Measurements from ENCODE around the gene CREB3L2. TPM values are rescaled to one million over a fixed set of nuclear protein-coding genes. Genes with fewer than 3 reads are reported as not detected.

The CREB3L2 gene
- total and polyA plus RNA-seq, 2 of the 8 experiments (the other 6 are each of a cell fraction or from before 2014, with no cell fraction given), result 14.4 to 48.3 TPM

DNA sequence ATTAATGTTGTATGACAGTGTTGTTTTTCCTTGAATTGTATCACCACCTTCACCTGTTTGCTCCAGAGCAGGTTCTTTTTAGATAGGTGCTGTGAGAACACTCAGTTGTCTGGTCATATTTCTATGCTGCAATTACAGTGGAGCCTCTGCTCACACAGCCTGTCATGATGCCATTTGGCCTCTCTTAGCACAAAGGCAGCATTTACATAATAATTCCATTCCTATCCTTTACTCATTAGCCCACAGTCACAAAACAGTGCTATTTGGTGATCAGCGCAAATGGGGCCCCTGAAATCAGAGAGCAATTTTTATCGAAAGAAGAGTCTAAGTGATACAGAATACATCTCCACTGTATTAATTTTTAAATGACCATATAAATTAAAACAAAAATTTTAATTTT, 141.3 kb downstream of the CREB3L2 start:
- no peak overlapping the region for H2AK5ac ChIP-seq (ENCODE audit: low read depth, low read length)
- H2BK5ac ChIP-seq (ENCODE audit: low read depth, low read length), result no peak overlapping the region
- FAIRE-seq (no peak), DNase-seq (ENCODE audit: low read depth in 1 of 2, low spot score in 2 of 2) (no peak)
- peaks cover 0 to 7% (median 0%) of the 10 kb centered on the region in 4 experiments; a peak in 2 of 8 replicates for H3K36me3 ChIP-seq (ENCODE audit: control insufficient read depth in 2 of 4, insufficient read depth in 4 of 4, low read length in 3 of 4)
- no peak overlapping the region for H3K14ac ChIP-seq (ENCODE audit: insufficient read length)
- 97% methylated on average over 2 of the region's 2 CpGs; no CpG with 5 or more reads in 1 of the 2 experiments for WGBS, 2 experiments (ENCODE audit: extremely low coverage in 1 of 2, insufficient coverage in 1 of 2, insufficient read length in 1 of 2, insufficient replicate concordance in 2 of 2, low coverage in 1 of 2, low lambda C conversion rate in 2 of 2, missing lambda C conversion rate in 1 of 2)
- peaks cover 0 to 3% (median 0%) of the 10 kb centered on the region in 4 experiments; a peak in 1 of 7 replicates for H3K4me1 ChIP-seq (replicated peaks in 1 of 4; ENCODE audit: control insufficient read depth in 3 of 4, insufficient read depth in 4 of 4, low read length in 3 of 4)
- no peak overlapping the region for H4K8ac ChIP-seq (ENCODE audit: extremely low read depth, insufficient read depth, low read length)
- H2BK12ac ChIP-seq (ENCODE audit: low read depth, low read length), result no peak overlapping the region
- H2BK15ac ChIP-seq (ENCODE audit: low read length), result no peak overlapping the region
- no peak overlapping the region for H3K56ac ChIP-seq (replicated peaks; ENCODE audit: insufficient read length, low read depth, low read length)
- no peak overlapping the region for H3K9ac ChIP-seq (replicated peaks in 1 of 4; ENCODE audit: extremely low read depth in 1 of 4, low read depth in 3 of 4, low read length in 3 of 4)
- H3K27ac ChIP-seq (ENCODE audit: low read depth, low read length), result no peak overlapping the region
- H3K18ac ChIP-seq (ENCODE audit: extremely low read depth, low read length), result no peak overlapping the region
- no peaks in the 10 kb centered on the region for H3K23me2 ChIP-seq (ENCODE audit: low read depth, low read length)
- no peak for TF ChIP-seq CHD2 (IDR thresholded peaks at IDR 0.05; ENCODE audit: low read length)
- TF ChIP-seq EGR1 (IDR thresholded peaks at IDR 0.05; ENCODE audit: borderline replicate concordance, low read depth, low read length), result no peak
- TF ChIP-seq GABPA (IDR thresholded peaks at IDR 0.05; ENCODE audit: borderline replicate concordance, insufficient read depth, low read length), result no peak
- TF ChIP-seq TCF12 (IDR thresholded peaks at IDR 0.05; ENCODE audit: low read depth, low read length), result no peak
- no peak for TF ChIP-seq SUZ12 (IDR thresholded peaks at IDR 0.05; ENCODE audit: low read length)
- TF ChIP-seq KDM5A (IDR thresholded peaks at IDR 0.05; ENCODE audit: low read length), result no peak
- TF ChIP-seq SP2 (IDR thresholded peaks at IDR 0.05; ENCODE audit: low read length), result no peak
- no peak for TF ChIP-seq CBX5 (IDR thresholded peaks at IDR 0.05; ENCODE audit: low read depth, low read length)
- no peaks in the 10 kb centered on the region for H3K9me3 ChIP-seq (ENCODE audit: insufficient read depth in 2 of 2, low read depth in 1 of 2, low read length in 1 of 2)
- H3K79me1 ChIP-seq (ENCODE audit: low read depth, low read length), result no peaks in the 10 kb centered on the region
- ChIA-PET CTCF (ENCODE audit: partially characterized antibody) (no interaction called here), POLR2A (ENCODE audit: partially characterized antibody) (no interaction called here)
- no peak overlapping the region for H3K4me3 ChIP-seq (ENCODE audit: extremely low read depth in 1 of 4, insufficient read depth in 2 of 4, low read depth in 3 of 4, low read length in 4 of 4)
- H3K27me3 ChIP-seq (replicated peaks in 1 of 4; ENCODE audit: control insufficient read depth in 3 of 4, extremely low read depth in 1 of 4, insufficient read depth in 3 of 4, low read length in 3 of 4), result no peaks in the 10 kb centered on the region
- H4K20me1 ChIP-seq (replicated peaks in 1 of 2; ENCODE audit: control insufficient read depth in 1 of 2, insufficient read depth in 2 of 2, low read length in 2 of 2), result no peaks in the 10 kb centered on the region
- H3K23ac ChIP-seq (ENCODE audit: insufficient read length), result no peak overlapping the region
- no peak overlapping the region for H3K4ac ChIP-seq (replicated peaks; ENCODE audit: insufficient read length, low read depth, low read length)
- H4K91ac ChIP-seq (replicated peaks; ENCODE audit: insufficient read length, low read length), result no peak overlapping the region
- no peak overlapping the region for H2AFZ ChIP-seq (ENCODE audit: low read length)
- H3K4me2 ChIP-seq (ENCODE audit: insufficient read depth in 1 of 2, low read depth in 2 of 2, low read length in 2 of 2), result no peak overlapping the region
- no peak overlapping the region for H4K5ac ChIP-seq (ENCODE audit: insufficient read length, low read depth, low read length)
- H2BK120ac ChIP-seq (replicated peaks; ENCODE audit: low read depth, low read length), result no peak overlapping the region
- H2BK20ac ChIP-seq (ENCODE audit: low read length), result no peak overlapping the region
- no peaks in the 10 kb centered on the region for H3K79me2 ChIP-seq (ENCODE audit: control insufficient read depth in 1 of 2, insufficient read depth in 2 of 2, low read length in 2 of 2)
